K562 (cell line): Measurements from ENCODE around the gene TTC9C. TPM values are rescaled to one million over a fixed set of nuclear protein-coding genes. Genes with fewer than 3 reads are reported as not detected.
A peak's percentile ranks its signal among the peaks of the same experiment; 100 is the strongest.

ENCODE experiments used
- ARID4B ChIP-seq: sonication (generic); formaldehyde crosslinking; IDR thresholded peaks from 2 replicates; pipeline ENCODE4 v1.8.0; 2022; ENCODE audit warnings: mild to moderate bottlenecking, missing genetic modification reagents
- BHLHE40 ChIP-seq: IDR thresholded peaks from 2 replicates; pipeline ENCODE4 v1.6.1; 2011; ENCODE audit warnings: low read length, improper control_type of control experiment
- CGGBP1 ChIP-seq: fragments of 250-450 bp; sonication (Bioruptor Pico); IDR thresholded peaks from 2 replicates; pipeline ENCODE4 v1.9.0; 2021; ENCODE audit warnings: mild to moderate bottlenecking
- CREM ChIP-seq: IDR thresholded peaks from 2 replicates; pipeline ENCODE4 v1.6.1; 2014; ENCODE audit warnings: antibody characterized with exemption, low read depth
- CTCFL ChIP-seq: IDR thresholded peaks from 2 replicates; pipeline ENCODE4 v1.6.1; 2011; ENCODE audit warnings: borderline replicate concordance, low read depth, mild to moderate bottlenecking, moderate library complexity, low read length; ENCODE audit not compliant: insufficient read depth, poor library complexity, severe bottlenecking
- ETV5 ChIP-seq: sonication (generic); formaldehyde crosslinking; IDR thresholded peaks from 2 replicates; pipeline ENCODE4 v1.4.0; 2020; ENCODE audit warnings: low read depth, mild to moderate bottlenecking, missing genetic modification reagents
- MTA2 ChIP-seq: fragments of 450-650 bp; IDR thresholded peaks from 2 replicates; pipeline ENCODE4 v1.6.1; 2016; ENCODE audit warnings: low read depth
- NFE2 ChIP-seq: IDR thresholded peaks from 2 replicates; pipeline ENCODE4 v1.6.1; 2014; ENCODE audit warnings: antibody characterized with exemption, low read depth
- PRPF4 ChIP-seq: fragments of 200-400 bp; formaldehyde crosslinking; IDR thresholded peaks from one replicate; pipeline ENCODE4 v1.6.1; 2017; ENCODE audit warnings: low read length, low read depth, mild to moderate bottlenecking; ENCODE audit not compliant: insufficient read depth, poor library complexity, severe bottlenecking
- SP1 ChIP-seq: sonication (generic); formaldehyde crosslinking; IDR thresholded peaks from 2 replicates; pipeline ENCODE4 v1.8.1; 2022; ENCODE audit warnings: mild to moderate bottlenecking, missing genetic modification reagents
- TAF1 ChIP-seq: IDR thresholded peaks from 2 replicates; pipeline ENCODE4 v1.6.1; 2011; ENCODE audit warnings: mild to moderate bottlenecking, low read length, moderate library complexity; ENCODE audit not compliant: insufficient read depth, control insufficient read depth, severe bottlenecking; ENCODE audit errors: extremely low read depth
- ZBTB1 ChIP-seq: sonication (generic); formaldehyde crosslinking; IDR thresholded peaks from 2 replicates; pipeline ENCODE4 v1.8.1; 2023; ENCODE audit warnings: missing genetic modification reagents, low read depth, mild to moderate bottlenecking, borderline replicate concordance
- ZNF830 ChIP-seq: fragments of 250-450 bp; sonication (Bioruptor Pico); IDR thresholded peaks from 2 replicates; pipeline ENCODE4 v1.5.0; 2021; ENCODE audit warnings: mild to moderate bottlenecking
- polyA plus RNA-seq, 8 experiments: library from polyadenylated mRNA; depleted of rRNA in 4 of 8; stranded (reverse) in 5 of 8; unstranded in 3 of 8; fragments of >200 nt; fragmentation: Nextera tagmentation in 2 of 8; fragmentation: Illumina TruSeq in 1 of 8; extraction: Ambion mirVana in 2 of 8; extraction: Trizol in 1 of 8; gene quantifications; 2 replicates each; pipeline versions ENCODE4 v1.2.1 to v1.2.3, GENCODE V29; 2011 to 2014; ENCODE audit warnings: inconsistent platforms in 1 of 8, missing spikeins in 1 of 8
- total RNA-seq, 7 experiments: library from RNA; depleted of rRNA in 6 of 7; stranded (reverse); fragments of >200 nt in 6 of 7; fragmentation: Illumina TruSeq in 2 of 7; extraction: Trizol in 2 of 7; gene quantifications; 2 replicates each; pipeline versions ENCODE4 v1.2.1 to v1.2.3, GENCODE V29; 2011 to 2021; ENCODE audit warnings: low replicate concordance in 1 of 7
- TF ChIP-seq, protein P1 (sequence below): fragments of 200-800 bp; sonication (Bioruptor generic); IDR thresholded peaks from 2 replicates; pipeline ENCODE4 v1.6.1; 2017; ENCODE audit warnings: missing genetic modification characterization, missing compliant biosample characterization
- TF ChIP-seq, protein P2 (sequence below): fragments of 450-650 bp; IDR thresholded peaks from 2 replicates; pipeline ENCODE4 v1.6.1; 2017; ENCODE audit warnings: antibody characterized with exemption

TTC9C gene
- total and polyA plus RNA-seq, 9 of the 15 experiments (the other 6 are each of a cell fraction or from before 2014, with no cell fraction given): 32.8 to 59.0 (median 37.1) TPM

GRCh38 chr11:62771144-62772021 is 43.1 kb downstream of the TTC9C start, which contains the start of gene TAF6L (continued):
- TF ChIP-seq PRPF4 (no peak), ZBTB1 (CRISPR knock-in tag) (no peak), ZNF830 (no peak), BHLHE40 (peak; percentile 92), CTCFL (no peak), TAF1 (peak; percentile 62), ETV5 (peak; percentile 56; the same call in 1 of the 2 replicates), NFE2 (no peak), SP1 (CRISPR knock-in tag) (peak; percentile 83), MTA2 (no peak), ARID4B (peak; percentile 70; the same call in 1 of the 2 replicates), CREM (peak; percentile 32), CGGBP1 (CRISPR knock-in tag) (no peak)
- TF ChIP-seq, protein P1, sequence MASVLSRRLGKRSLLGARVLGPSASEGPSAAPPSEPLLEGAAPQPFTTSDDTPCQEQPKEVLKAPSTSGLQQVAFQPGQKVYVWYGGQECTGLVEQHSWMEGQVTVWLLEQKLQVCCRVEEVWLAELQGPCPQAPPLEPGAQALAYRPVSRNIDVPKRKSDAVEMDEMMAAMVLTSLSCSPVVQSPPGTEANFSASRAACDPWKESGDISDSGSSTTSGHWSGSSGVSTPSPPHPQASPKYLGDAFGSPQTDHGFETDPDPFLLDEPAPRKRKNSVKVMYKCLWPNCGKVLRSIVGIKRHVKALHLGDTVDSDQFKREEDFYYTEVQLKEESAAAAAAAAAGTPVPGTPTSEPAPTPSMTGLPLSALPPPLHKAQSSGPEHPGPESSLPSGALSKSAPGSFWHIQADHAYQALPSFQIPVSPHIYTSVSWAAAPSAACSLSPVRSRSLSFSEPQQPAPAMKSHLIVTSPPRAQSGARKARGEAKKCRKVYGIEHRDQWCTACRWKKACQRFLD (CRISPR knock-in tag): peak; percentile 74; the same call in 1 of the 2 replicates
- TF ChIP-seq, protein P2, sequence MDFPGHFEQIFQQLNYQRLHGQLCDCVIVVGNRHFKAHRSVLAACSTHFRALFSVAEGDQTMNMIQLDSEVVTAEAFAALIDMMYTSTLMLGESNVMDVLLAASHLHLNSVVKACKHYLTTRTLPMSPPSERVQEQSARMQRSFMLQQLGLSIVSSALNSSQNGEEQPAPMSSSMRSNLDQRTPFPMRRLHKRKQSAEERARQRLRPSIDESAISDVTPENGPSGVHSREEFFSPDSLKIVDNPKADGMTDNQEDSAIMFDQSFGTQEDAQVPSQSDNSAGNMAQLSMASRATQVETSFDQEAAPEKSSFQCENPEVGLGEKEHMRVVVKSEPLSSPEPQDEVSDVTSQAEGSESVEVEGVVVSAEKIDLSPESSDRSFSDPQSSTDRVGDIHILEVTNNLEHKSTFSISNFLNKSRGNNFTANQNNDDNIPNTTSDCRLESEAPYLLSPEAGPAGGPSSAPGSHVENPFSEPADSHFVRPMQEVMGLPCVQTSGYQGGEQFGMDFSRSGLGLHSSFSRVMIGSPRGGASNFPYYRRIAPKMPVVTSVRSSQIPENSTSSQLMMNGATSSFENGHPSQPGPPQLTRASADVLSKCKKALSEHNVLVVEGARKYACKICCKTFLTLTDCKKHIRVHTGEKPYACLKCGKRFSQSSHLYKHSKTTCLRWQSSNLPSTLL: no peak
